A673 (cell line): Measurements from ENCODE around the gene RPTOR. TPM values are rescaled to one million over a fixed set of nuclear protein-coding genes. Genes with fewer than 3 reads are reported as not detected.

Experiments
- BruUV-seq: library from RNA; stranded (reverse); fragments of 400-500 nt; replicated peaks from 2 replicates; lab custom pipeline; 2021; lab: Mats Ljungman, UMichigan
- CTCF ChIA-PET: fragments of 300-600 bp; sonication (Branson Sonifier 250); formaldehyde crosslinking; loops from one replicate; lab custom pipeline; 2022; ENCODE audit warnings: antibody characterized with exemption; lab: Charles Lee
- POLR2A ChIA-PET: fragments of 300-600 bp; sonication (Branson Sonifier 250); formaldehyde crosslinking; loops from one replicate; lab custom pipeline; 2022; ENCODE audit warnings: antibody characterized with exemption; ENCODE audit not compliant: low non-redundant PET; lab: Charles Lee
- DNase-seq: peaks from one replicate; pipeline ENCODE4 v3.0.0-alpha.2; 2015; ENCODE audit warnings: low spot score
- H3K27ac ChIP-seq: fragments of 200-600 bp; sonication (generic); 2 replicates; pipeline ENCODE4 v1.5.1; 2016; ENCODE audit warnings: mixed run types, low read depth, mild to moderate bottlenecking, mixed read lengths, antibody characterized with exemption, low read length; ENCODE audit not compliant: poor library complexity, severe bottlenecking
- H3K27me3 ChIP-seq: fragments of 200-600 bp; sonication (generic); replicated peaks from 2 replicates; pipeline ENCODE4 v1.6.1; 2017; ENCODE audit warnings: mixed run types, low read depth, mild to moderate bottlenecking, mixed read lengths, antibody characterized with exemption, low read length; ENCODE audit not compliant: insufficient read depth, poor library complexity
- H3K36me3 ChIP-seq: fragments of 200-600 bp; sonication (generic); 2 replicates; pipeline ENCODE4 v1.6.1; 2016; ENCODE audit warnings: mixed run types, mild to moderate bottlenecking, mixed read lengths, antibody characterized with exemption, low read length; ENCODE audit not compliant: insufficient read depth, poor library complexity, severe bottlenecking
- H3K4me1 ChIP-seq: fragments of 200-600 bp; sonication (generic); 2 replicates; pipeline ENCODE4 v1.6.1; 2017; ENCODE audit warnings: mixed run types, mild to moderate bottlenecking, mixed read lengths, antibody characterized with exemption, low read length; ENCODE audit not compliant: insufficient read depth, poor library complexity, severe bottlenecking
- H3K4me3 ChIP-seq: fragments of 200-600 bp; sonication (generic); 2 replicates; pipeline ENCODE4 v1.5.1; 2016; ENCODE audit warnings: low read depth, mixed run types, mild to moderate bottlenecking, mixed read lengths, low read length; ENCODE audit not compliant: poor library complexity, severe bottlenecking
- H3K9me3 ChIP-seq: fragments of 200-600 bp; sonication (generic); 2 replicates; pipeline ENCODE4 v1.6.1; 2016; ENCODE audit warnings: mixed run types, low read depth, mild to moderate bottlenecking, mixed read lengths, antibody characterized with exemption, low read length; ENCODE audit not compliant: poor library complexity, severe bottlenecking
- CTCF ChIP-seq: fragments of 300-800, 200-600 bp; sonication (generic); conservative IDR thresholded peaks from 2 replicates; pipeline ENCODE4 v1.5.1; 2017; ENCODE audit warnings: low read depth, mild to moderate bottlenecking, antibody characterized with exemption, low read length, moderate library complexity, mixed read lengths
- EZH2 ChIP-seq: fragments of 200-600 bp; sonication (generic); IDR thresholded peaks from 2 replicates; pipeline ENCODE4 v1.6.1; 2017; ENCODE audit warnings: borderline replicate concordance, low read depth, mild to moderate bottlenecking, mixed read lengths, antibody characterized with exemption, low read length; ENCODE audit not compliant: poor library complexity, severe bottlenecking
- intact Hi-C: fragments of 100-400 bp; cut with micrococcal nuclease; formaldehyde crosslinking; loops from one replicate; pipeline ENCODE4 v1.10.0; 2022; ENCODE audit not compliant: unreplicated experiment
- total RNA-seq: library from RNA; stranded (reverse); gene quantifications from 2 replicates; pipeline ENCODE4 v1.2.3, GENCODE V29; 2021

RPTOR gene
- total RNA-seq, 1 experiment from 2014 or later: 55.2 TPM

GRCh38 chr17:80652756-80653330, 108.2 kb downstream of the RPTOR start:
- ChIA-PET CTCF (no interaction called here), POLR2A (no interaction called here)
- DNase-seq: no peak
- no peaks in the 10 kb centered on the region for H3K36me3 ChIP-seq
- peaks cover 11% of the 10 kb centered on the region for H3K9me3 ChIP-seq
- intact Hi-C loops: no loop called here
- H3K27ac ChIP-seq: no peak overlapping the region
- H3K27me3 ChIP-seq: no peaks in the 10 kb centered on the region
- TF ChIP-seq CTCF (no peak), EZH2 (no peak)
- H3K4me3 ChIP-seq: no peak overlapping the region
- peaks cover 23% of the 10 kb centered on the region for H3K4me1 ChIP-seq
- BruUV-seq: no TSS peak

- no TSS peak for BruUV-seq
- TF ChIP-seq CTCF (no peak), EZH2 (no peak)
- Histone ChIP-seq H3K4me1 (peaks cover 23% of the 10 kb centered on the region), H3K36me3 (no peaks in the 10 kb centered on the region), H3K27me3 (no peaks in the 10 kb centered on the region), H3K4me3 (no peak overlapping the region), H3K27ac (no peak overlapping the region), H3K9me3 (peaks cover 12% of the 10 kb centered on the region)
- POLR2A ChIA-PET: no interaction called here
- DNase-seq: no peak
- intact Hi-C loops: no loop called here
- CTCF ChIA-PET: no interaction called here
Observed at GRCh38 chr17:80653856-80654255, 109.2 kb downstream of the RPTOR start.

GRCh38 chr17:80655608-80656007, 111.0 kb downstream of the RPTOR start:
- Histone ChIP-seq H3K4me1 (peaks cover 7% of the 10 kb centered on the region), H3K27me3 (no peaks in the 10 kb centered on the region), H3K36me3 (no peaks in the 10 kb centered on the region), H3K9me3 (peaks cover 12% of the 10 kb centered on the region), H3K27ac (no peak overlapping the region), H3K4me3 (no peak overlapping the region)
- DNase-seq: no peak
- no TSS peak for BruUV-seq
- CTCF ChIA-PET: no interaction called here
- POLR2A ChIA-PET: no interaction called here
- TF ChIP-seq CTCF: no peak
- TF ChIP-seq EZH2: no peak
- intact Hi-C loops: no loop called here
